HepG2 (cell line): ENCODE measurements around the gene ELF2. TPM values are rescaled to one million over a fixed set of nuclear protein-coding genes. Genes with fewer than 3 reads are reported as not detected.

Experiments used
- ATF7 ChIP-seq, 2 experiments: fragments of 450-650 bp in 1 of 2; sonication (generic) in 1 of 2; formaldehyde crosslinking in 1 of 2; IDR thresholded peaks; 2 replicates each; pipeline versions ENCODE4 v1.4.0 to v1.6.1; 2016 to 2020; ENCODE audit warnings: antibody characterized with exemption in 1 of 2, mild to moderate bottlenecking in 1 of 2, missing genetic modification reagents in 1 of 2
- CEBPB ChIP-seq: IDR thresholded peaks from 2 replicates; pipeline ENCODE4 v1.6.1; 2011; ENCODE audit warnings: low read depth, low read length, improper control_type of control experiment, borderline replicate concordance
- FOXP4 ChIP-seq: sonication (generic); formaldehyde crosslinking; IDR thresholded peaks from 2 replicates; pipeline ENCODE4 v1.4.0; 2020; ENCODE audit warnings: missing genetic modification reagents
- GATAD2A ChIP-seq: IDR thresholded peaks from 2 replicates; pipeline ENCODE4 v1.6.1; 2016
- GFI1 ChIP-seq: sonication (generic); formaldehyde crosslinking; IDR thresholded peaks from 2 replicates; pipeline ENCODE4 v1.5.0; 2020; ENCODE audit warnings: missing genetic modification reagents, mild to moderate bottlenecking, borderline replicate concordance
- MNT ChIP-seq: fragments of 450-650 bp; IDR thresholded peaks from 2 replicates; pipeline ENCODE4 v1.6.1; 2016
- NR3C1 ChIP-seq: sonication (generic); formaldehyde crosslinking; IDR thresholded peaks from 2 replicates; pipeline ENCODE4 v1.4.0; 2020; ENCODE audit warnings: missing genetic modification reagents
- RBM39 ChIP-seq: fragments of 200-400 bp; formaldehyde crosslinking; IDR thresholded peaks from one replicate; pipeline ENCODE4 v1.6.1; 2018; ENCODE audit warnings: antibody characterized with exemption, mild to moderate bottlenecking, low read depth, low read length; ENCODE audit not compliant: poor library complexity, severe bottlenecking
- SNAI1 ChIP-seq: sonication (generic); formaldehyde crosslinking; IDR thresholded peaks from 2 replicates; pipeline ENCODE4 v1.5.0; 2020; ENCODE audit warnings: mild to moderate bottlenecking, missing genetic modification reagents, borderline replicate concordance
- SP5 ChIP-seq: IDR thresholded peaks from 2 replicates; pipeline ENCODE4 v1.6.1; 2016; ENCODE audit warnings: low read depth, borderline replicate concordance
- STAT6 ChIP-seq: sonication (generic); formaldehyde crosslinking; IDR thresholded peaks from 2 replicates; pipeline ENCODE4 v1.4.0; 2020; ENCODE audit warnings: missing genetic modification reagents, mild to moderate bottlenecking, borderline replicate concordance
- ZFP36 ChIP-seq: fragments of 150-350 bp; IDR thresholded peaks from 2 replicates; pipeline ENCODE4 v1.6.1; 2018; ENCODE audit warnings: borderline replicate concordance, low read length, low read depth; ENCODE audit not compliant: partially characterized antibody
- ZFP82 ChIP-seq: sonication (generic); formaldehyde crosslinking; IDR thresholded peaks from 2 replicates; pipeline ENCODE4 v1.5.1; 2020; ENCODE audit warnings: mild to moderate bottlenecking, missing genetic modification reagents, borderline replicate concordance
- ZMYM2 ChIP-seq: sonication (generic); formaldehyde crosslinking; IDR thresholded peaks from 2 replicates; pipeline ENCODE4 v1.8.0; 2022; ENCODE audit warnings: mild to moderate bottlenecking, missing genetic modification reagents
- polyA plus RNA-seq, 8 experiments: library from polyadenylated mRNA; depleted of rRNA in 3 of 8; stranded (reverse) in 7 of 8; unstranded in 1 of 8; fragments of >200 nt; fragmentation: Illumina TruSeq in 4 of 8; extraction: Trizol in 4 of 8; gene quantifications; 2 replicates each; pipeline versions ENCODE4 v1.2.1 to v1.2.3, GENCODE V29; 2011 to 2016; ENCODE audit warnings: low read depth in 4 of 8, missing spikeins in 1 of 8, mixed read lengths in 1 of 8; ENCODE audit not compliant: insufficient read depth in 1 of 8
- total RNA-seq, 5 experiments: library from RNA; depleted of rRNA; stranded (reverse); fragments of >200 nt; fragmentation: Illumina TruSeq; extraction: Trizol; gene quantifications; 2 replicates each; pipeline ENCODE4 v1.2.3, GENCODE V29; 2016; ENCODE audit warnings: low read depth in 1 of 5
- TF ChIP-seq, protein P1 (sequence below): IDR thresholded peaks from 2 replicates; pipeline ENCODE4 v1.4.0; 2020; ENCODE audit warnings: mild to moderate bottlenecking, missing genetic modification reagents
- TF ChIP-seq, protein P2 (sequence below): sonication (generic); formaldehyde crosslinking; IDR thresholded peaks from 2 replicates; pipeline ENCODE4 v1.8.0; 2022; ENCODE audit warnings: mild to moderate bottlenecking, missing genetic modification reagents

Gene ELF2
- total and polyA plus RNA-seq, 2 of the 13 experiments (the other 11 are each of a cell fraction or from before 2014, with no cell fraction given) = 28.6 to 35.4 TPM

DNA sequence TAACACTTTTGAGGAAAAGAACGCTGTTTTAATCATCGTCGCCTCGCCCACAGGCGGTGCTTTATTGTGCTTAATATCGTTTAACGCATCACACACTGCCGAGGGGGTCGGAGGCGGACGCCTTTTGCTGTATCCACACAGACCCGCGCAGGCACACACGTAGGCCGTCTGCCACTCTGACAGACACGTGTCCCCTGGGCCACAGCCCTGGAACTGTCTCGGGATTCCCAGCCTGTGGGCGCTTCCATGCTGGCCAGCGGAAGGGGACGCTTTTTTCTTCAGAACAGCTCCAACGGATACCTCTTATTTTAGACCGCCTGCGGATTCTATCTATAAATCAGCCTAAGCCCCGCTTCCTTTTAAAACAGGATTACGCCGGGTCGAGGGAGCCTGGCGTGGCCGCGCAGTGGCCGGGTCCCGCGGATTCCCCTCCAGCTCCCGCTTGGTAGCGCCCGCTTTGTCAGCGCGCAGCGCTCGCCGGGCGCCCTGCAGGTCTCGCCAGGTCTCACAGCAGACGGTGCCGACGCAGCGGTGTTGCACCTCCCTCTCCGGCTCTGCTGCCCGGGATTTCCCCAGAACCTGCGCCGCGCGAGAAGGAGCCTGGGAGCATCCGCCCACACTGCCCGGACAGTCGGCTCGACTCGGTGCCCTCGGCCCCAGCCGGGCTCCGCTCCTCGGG is 161.6 kb downstream of the ELF2 start, which contains the start of gene NOCT (continued):
- TF ChIP-seq, protein P1, sequence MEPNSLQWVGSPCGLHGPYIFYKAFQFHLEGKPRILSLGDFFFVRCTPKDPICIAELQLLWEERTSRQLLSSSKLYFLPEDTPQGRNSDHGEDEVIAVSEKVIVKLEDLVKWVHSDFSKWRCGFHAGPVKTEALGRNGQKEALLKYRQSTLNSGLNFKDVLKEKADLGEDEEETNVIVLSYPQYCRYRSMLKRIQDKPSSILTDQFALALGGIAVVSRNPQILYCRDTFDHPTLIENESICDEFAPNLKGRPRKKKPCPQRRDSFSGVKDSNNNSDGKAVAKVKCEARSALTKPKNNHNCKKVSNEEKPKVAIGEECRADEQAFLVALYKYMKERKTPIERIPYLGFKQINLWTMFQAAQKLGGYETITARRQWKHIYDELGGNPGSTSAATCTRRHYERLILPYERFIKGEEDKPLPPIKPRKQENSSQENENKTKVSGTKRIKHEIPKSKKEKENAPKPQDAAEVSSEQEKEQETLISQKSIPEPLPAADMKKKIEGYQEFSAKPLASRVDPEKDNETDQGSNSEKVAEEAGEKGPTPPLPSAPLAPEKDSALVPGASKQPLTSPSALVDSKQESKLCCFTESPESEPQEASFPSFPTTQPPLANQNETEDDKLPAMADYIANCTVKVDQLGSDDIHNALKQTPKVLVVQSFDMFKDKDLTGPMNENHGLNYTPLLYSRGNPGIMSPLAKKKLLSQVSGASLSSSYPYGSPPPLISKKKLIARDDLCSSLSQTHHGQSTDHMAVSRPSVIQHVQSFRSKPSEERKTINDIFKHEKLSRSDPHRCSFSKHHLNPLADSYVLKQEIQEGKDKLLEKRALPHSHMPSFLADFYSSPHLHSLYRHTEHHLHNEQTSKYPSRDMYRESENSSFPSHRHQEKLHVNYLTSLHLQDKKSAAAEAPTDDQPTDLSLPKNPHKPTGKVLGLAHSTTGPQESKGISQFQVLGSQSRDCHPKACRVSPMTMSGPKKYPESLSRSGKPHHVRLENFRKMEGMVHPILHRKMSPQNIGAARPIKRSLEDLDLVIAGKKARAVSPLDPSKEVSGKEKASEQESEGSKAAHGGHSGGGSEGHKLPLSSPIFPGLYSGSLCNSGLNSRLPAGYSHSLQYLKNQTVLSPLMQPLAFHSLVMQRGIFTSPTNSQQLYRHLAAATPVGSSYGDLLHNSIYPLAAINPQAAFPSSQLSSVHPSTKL (CRISPR knock-in tag) = no peak; the same call in 1 of the 2 replicates
- TF ChIP-seq MNT = peak; percentile 79
- peak; percentile 68 for TF ChIP-seq SNAI1 (CRISPR knock-in tag)
- peak; percentile 81 for TF ChIP-seq ATF7 (IDR thresholded peaks at IDR 0.05)
- TF ChIP-seq ATF7 (CRISPR knock-in tag; IDR thresholded peaks at IDR 0.05) = no peak
- no peak for TF ChIP-seq ZFP82
- TF ChIP-seq CEBPB = 0 out of 2 replicates have a peak, but pooled peaks have one; percentile 11
- 0 out of 2 replicates have a peak, but pooled peaks have one; percentile 38 for TF ChIP-seq GFI1
- TF ChIP-seq, protein P2, sequence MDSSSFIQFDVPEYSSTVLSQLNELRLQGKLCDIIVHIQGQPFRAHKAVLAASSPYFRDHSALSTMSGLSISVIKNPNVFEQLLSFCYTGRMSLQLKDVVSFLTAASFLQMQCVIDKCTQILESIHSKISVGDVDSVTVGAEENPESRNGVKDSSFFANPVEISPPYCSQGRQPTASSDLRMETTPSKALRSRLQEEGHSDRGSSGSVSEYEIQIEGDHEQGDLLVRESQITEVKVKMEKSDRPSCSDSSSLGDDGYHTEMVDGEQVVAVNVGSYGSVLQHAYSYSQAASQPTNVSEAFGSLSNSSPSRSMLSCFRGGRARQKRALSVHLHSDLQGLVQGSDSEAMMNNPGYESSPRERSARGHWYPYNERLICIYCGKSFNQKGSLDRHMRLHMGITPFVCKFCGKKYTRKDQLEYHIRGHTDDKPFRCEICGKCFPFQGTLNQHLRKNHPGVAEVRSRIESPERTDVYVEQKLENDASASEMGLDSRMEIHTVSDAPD (CRISPR knock-in tag) = no peak
- no peak; the same call in 1 of the 2 replicates for TF ChIP-seq SP5
- 0 out of 2 replicates have a peak, but pooled peaks have one; percentile 51 for TF ChIP-seq STAT6 (CRISPR knock-in tag)
- TF ChIP-seq ZFP36 = no peak
- no peak for TF ChIP-seq NR3C1 (CRISPR knock-in tag)
- TF ChIP-seq RBM39 = peak; percentile 65
- peak; percentile 27; the same call in 1 of the 2 replicates for TF ChIP-seq FOXP4
- no peak for TF ChIP-seq ZMYM2
- TF ChIP-seq GATAD2A (CRISPR knock-in tag) = peak; percentile 58
